GM12878 (cell line): ENCODE measurements around the gene CFP. TPM values are rescaled to one million over a fixed set of nuclear protein-coding genes. Genes with fewer than 3 reads are reported as not detected.

ENCODE experiments used
- ATAC-seq: fragments of 200-7000 bp; cut with Tn5 transposase; 3 replicates; pipeline ENCODE4 v1.9.1; 2020; ENCODE audit warnings: mild to moderate bottlenecking, moderate library complexity
- BruUV-seq: library from RNA; stranded (reverse); fragments of 400-500 nt; replicated peaks from 2 replicates; lab custom pipeline; 2021; lab: Mats Ljungman, UMichigan
- CTCF ChIA-PET: fragments of 300-600 bp; sonication (Branson Sonifier 250); formaldehyde crosslinking; extraction: SDS; loops from one replicate; lab custom pipeline; 2021; ENCODE audit warnings: inconsistent platforms; lab: Yijun Ruan, JAX
- POLR2A ChIA-PET: fragments of 350-600 bp; formaldehyde crosslinking; extraction: SDS; loops from one replicate; lab custom pipeline; 2021; ENCODE audit warnings: inconsistent platforms; lab: Charles Lee
- RAD21 ChIA-PET: fragments of 300-600 bp; sonication (Branson Sonifier 250); formaldehyde crosslinking; loops from one replicate; lab custom pipeline; 2023; ENCODE audit warnings: antibody characterized with exemption; ENCODE audit not compliant: unreplicated experiment; lab: Charles Lee
- SMC1A ChIA-PET: fragments of 300-600 bp; sonication (Branson Sonifier 250); formaldehyde crosslinking; loops from one replicate; lab custom pipeline; 2023; ENCODE audit not compliant: unreplicated experiment, uncharacterized antibody; lab: Charles Lee
- DNase-seq: peaks from one replicate; pipeline ENCODE4 v3.0.0-alpha.2; 2011; ENCODE audit warnings: low read depth, low spot score
- FAIRE-seq: peaks from 3 replicates; lab custom pipeline; 2011; peaks lifted over from hg19 to GRCh38; lab: Jason Lieb, UNC
- H2AFZ ChIP-seq: 2 replicates; pipeline ENCODE4 v1.6.0; 2011; ENCODE audit warnings: low read depth, low read length, control low read depth; ENCODE audit not compliant: control insufficient read depth
- H3K27ac ChIP-seq: 2 replicates; pipeline ENCODE4 v1.5.1; 2011; ENCODE audit warnings: control low read depth; ENCODE audit not compliant: control insufficient read depth, insufficient read depth
- H3K27me3 ChIP-seq, 2 experiments: replicated peaks in 1 of 2; 2 replicates each; pipeline versions ENCODE4 v1.6.0 to v1.6.1; 2011; ENCODE audit warnings: low read length in 1 of 2; ENCODE audit not compliant: control insufficient read depth in 2 of 2, insufficient read depth in 2 of 2
- H3K36me3 ChIP-seq, 2 experiments: 2 replicates each; pipeline ENCODE4 v1.5.1; 2011; ENCODE audit warnings: low read length in 1 of 2; ENCODE audit not compliant: control insufficient read depth in 2 of 2, insufficient read depth in 2 of 2
- H3K4me1 ChIP-seq: 2 replicates; pipeline ENCODE4 v1.6.1; 2011; ENCODE audit warnings: mild to moderate bottlenecking, low read length, moderate library complexity, mixed read lengths; ENCODE audit not compliant: control insufficient read depth, insufficient read depth
- H3K4me2 ChIP-seq: 2 replicates; pipeline ENCODE4 v1.6.0; 2011; ENCODE audit warnings: control low read depth; ENCODE audit not compliant: control insufficient read depth, insufficient read depth
- H3K4me3 ChIP-seq: fragments of 200-600 bp; sonication (generic); 2 replicates; pipeline ENCODE4 v1.5.1; 2016
- H3K79me2 ChIP-seq: 2 replicates; pipeline ENCODE4 v1.6.0; 2011; ENCODE audit warnings: low read length; ENCODE audit not compliant: control insufficient read depth, insufficient read depth
- H3K9ac ChIP-seq: 2 replicates; pipeline ENCODE4 v1.8.0; 2011; ENCODE audit warnings: low read length, control low read depth, mixed read lengths; ENCODE audit not compliant: control insufficient read depth, insufficient read depth
- H3K9me3 ChIP-seq: replicated peaks from 3 replicates; pipeline ENCODE4 v1.5.1; 2011; ENCODE audit warnings: mild to moderate bottlenecking, low read length; ENCODE audit not compliant: control insufficient read depth, insufficient read depth
- H4K20me1 ChIP-seq: 2 replicates; pipeline ENCODE4 v1.6.0; 2011; ENCODE audit not compliant: control insufficient read depth, insufficient read depth
- ETV6 ChIP-seq, 2 experiments: fragments of 450-650 bp in 1 of 2; IDR thresholded peaks in 1 of 2; conservative IDR thresholded peaks in 1 of 2; 2 replicates each; pipeline ENCODE4 v1.6.1; 2014; ENCODE audit warnings: antibody characterized with exemption in 1 of 2, borderline replicate concordance in 1 of 2, low read depth in 1 of 2, mild to moderate bottlenecking in 1 of 2, moderate library complexity in 1 of 2
- IKZF1 ChIP-seq: fragments of 450-650 bp; conservative IDR thresholded peaks from 2 replicates; pipeline ENCODE4 v1.6.1; 2017; ENCODE audit warnings: antibody characterized with exemption, mild to moderate bottlenecking
- POLR2AphosphoS2 ChIP-seq: IDR thresholded peaks from 2 replicates; pipeline ENCODE4 v1.6.1; 2011; ENCODE audit warnings: low read depth, mild to moderate bottlenecking, low read length, improper control_type of control experiment, moderate library complexity
- WGBS: methylation state at CpG from one replicate; pipeline ENCODE4 v1.1.6; 2016; ENCODE audit warnings: low lambda C conversion rate; ENCODE audit not compliant: insufficient replicate concordance, insufficient coverage; ENCODE audit errors: missing lambda C conversion rate; 5-methylcytosine and 5-hydroxymethylcytosine counted together
- in situ Hi-C: fragments of 300-500 bp; cut with MboI; formaldehyde crosslinking; loops from 9 replicates; pipeline ENCODE4 v1.14.3; 2018; ENCODE audit warnings: mixed read lengths
- intact Hi-C: fragments of 100-400 bp; cut with micrococcal nuclease; formaldehyde crosslinking; loops from one replicate; pipeline ENCODE4 v1.14.2; 2022; ENCODE audit not compliant: unreplicated experiment
- polyA plus RNA-seq, 11 experiments: library from polyadenylated mRNA; depleted of rRNA in 4 of 11; unstranded in 6 of 11; stranded (reverse) in 5 of 11; fragments of >200 nt; fragmentation: Nextera tagmentation in 4 of 11; fragmentation: Illumina TruSeq in 1 of 11; extraction: Ambion mirVana in 4 of 11; extraction: Trizol in 1 of 11; gene quantifications; 1 replicate in 1 of 11; 2 replicates in 10 of 11; pipeline versions ENCODE4 v1.2.1 to v1.2.3, GENCODE V29; 2011 to 2016; ENCODE audit warnings: inconsistent platforms in 2 of 11, missing spikeins in 2 of 11, low read depth in 1 of 11
- total RNA-seq, 4 experiments: library from RNA; depleted of rRNA in 3 of 4; stranded (reverse); fragments of >200 nt in 3 of 4; fragmentation: Illumina TruSeq in 1 of 4; extraction: Trizol in 1 of 4; gene quantifications; 2 replicates each; pipeline versions ENCODE4 v1.2.1 to v1.2.3, GENCODE V29; 2013 to 2021
- TF ChIP-seq, protein P1 (sequence below): fragments of 450-650 bp; IDR thresholded peaks from 2 replicates; pipeline ENCODE4 v1.6.1; 2016; ENCODE audit warnings: mild to moderate bottlenecking
- TF ChIP-seq, protein P2 (sequence below): fragments of 450-650 bp; IDR thresholded peaks from 2 replicates; pipeline ENCODE4 v1.6.1; 2016; ENCODE audit warnings: mild to moderate bottlenecking, moderate library complexity, borderline replicate concordance

Gene CFP
- total and polyA plus RNA-seq, 10 of the 15 experiments (the other 5 are each of a cell fraction or from before 2014, with no cell fraction given) = 0.72 to 10.1 (median 2.8) TPM

DNA sequence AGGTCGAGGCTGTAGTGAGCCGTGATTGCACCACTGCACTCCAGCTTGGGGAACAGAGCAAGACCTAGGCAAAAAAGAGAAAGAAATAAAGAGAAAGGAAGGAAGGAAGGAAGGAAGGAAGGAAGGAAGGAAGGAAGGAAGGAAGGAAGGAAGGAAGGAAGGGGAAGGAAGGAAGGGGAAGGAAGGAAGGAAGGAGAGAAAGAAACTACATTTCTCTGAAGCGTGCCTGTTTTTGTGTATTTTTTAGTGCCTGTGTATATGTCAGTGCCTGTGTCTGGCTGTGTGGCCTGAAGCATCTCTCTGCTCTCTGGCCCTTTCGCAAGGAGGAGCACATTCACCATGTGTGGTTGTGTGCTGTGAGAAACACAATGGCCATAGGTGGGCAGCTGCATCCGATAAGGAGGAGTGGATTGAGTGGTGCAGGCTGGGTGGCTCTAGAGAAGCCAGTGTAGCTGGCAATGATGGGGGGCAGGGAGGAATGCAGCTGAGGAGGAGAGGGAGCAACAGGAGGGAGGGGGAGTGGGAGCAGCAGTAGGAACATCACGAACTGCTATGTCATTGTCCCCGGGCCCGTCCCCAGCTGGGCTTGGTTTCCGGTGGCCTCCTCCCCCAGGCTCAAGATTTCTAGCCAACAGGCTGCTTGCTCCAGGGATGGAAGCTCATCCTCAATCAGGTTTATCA, 21.5 kb downstream of the CFP start:
- intact Hi-C loops (no loop called here), in situ Hi-C loops (no loop called here)
- no peaks in the 10 kb centered on the region for H3K9me3 ChIP-seq
- BruUV-seq = no TSS peak
- no peak overlapping the region for H2AFZ ChIP-seq
- no peak for ATAC-seq
- no peaks in the 10 kb centered on the region for H3K36me3 ChIP-seq
- H3K4me1 ChIP-seq = no peaks in the 10 kb centered on the region
- TF ChIP-seq, protein P1, sequence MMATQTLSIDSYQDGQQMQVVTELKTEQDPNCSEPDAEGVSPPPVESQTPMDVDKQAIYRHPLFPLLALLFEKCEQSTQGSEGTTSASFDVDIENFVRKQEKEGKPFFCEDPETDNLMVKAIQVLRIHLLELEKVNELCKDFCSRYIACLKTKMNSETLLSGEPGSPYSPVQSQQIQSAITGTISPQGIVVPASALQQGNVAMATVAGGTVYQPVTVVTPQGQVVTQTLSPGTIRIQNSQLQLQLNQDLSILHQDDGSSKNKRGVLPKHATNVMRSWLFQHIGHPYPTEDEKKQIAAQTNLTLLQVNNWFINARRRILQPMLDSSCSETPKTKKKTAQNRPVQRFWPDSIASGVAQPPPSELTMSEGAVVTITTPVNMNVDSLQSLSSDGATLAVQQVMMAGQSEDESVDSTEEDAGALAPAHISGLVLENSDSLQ = no peak
- no peak for TF ChIP-seq POLR2AphosphoS2
- TF ChIP-seq, protein P2, sequence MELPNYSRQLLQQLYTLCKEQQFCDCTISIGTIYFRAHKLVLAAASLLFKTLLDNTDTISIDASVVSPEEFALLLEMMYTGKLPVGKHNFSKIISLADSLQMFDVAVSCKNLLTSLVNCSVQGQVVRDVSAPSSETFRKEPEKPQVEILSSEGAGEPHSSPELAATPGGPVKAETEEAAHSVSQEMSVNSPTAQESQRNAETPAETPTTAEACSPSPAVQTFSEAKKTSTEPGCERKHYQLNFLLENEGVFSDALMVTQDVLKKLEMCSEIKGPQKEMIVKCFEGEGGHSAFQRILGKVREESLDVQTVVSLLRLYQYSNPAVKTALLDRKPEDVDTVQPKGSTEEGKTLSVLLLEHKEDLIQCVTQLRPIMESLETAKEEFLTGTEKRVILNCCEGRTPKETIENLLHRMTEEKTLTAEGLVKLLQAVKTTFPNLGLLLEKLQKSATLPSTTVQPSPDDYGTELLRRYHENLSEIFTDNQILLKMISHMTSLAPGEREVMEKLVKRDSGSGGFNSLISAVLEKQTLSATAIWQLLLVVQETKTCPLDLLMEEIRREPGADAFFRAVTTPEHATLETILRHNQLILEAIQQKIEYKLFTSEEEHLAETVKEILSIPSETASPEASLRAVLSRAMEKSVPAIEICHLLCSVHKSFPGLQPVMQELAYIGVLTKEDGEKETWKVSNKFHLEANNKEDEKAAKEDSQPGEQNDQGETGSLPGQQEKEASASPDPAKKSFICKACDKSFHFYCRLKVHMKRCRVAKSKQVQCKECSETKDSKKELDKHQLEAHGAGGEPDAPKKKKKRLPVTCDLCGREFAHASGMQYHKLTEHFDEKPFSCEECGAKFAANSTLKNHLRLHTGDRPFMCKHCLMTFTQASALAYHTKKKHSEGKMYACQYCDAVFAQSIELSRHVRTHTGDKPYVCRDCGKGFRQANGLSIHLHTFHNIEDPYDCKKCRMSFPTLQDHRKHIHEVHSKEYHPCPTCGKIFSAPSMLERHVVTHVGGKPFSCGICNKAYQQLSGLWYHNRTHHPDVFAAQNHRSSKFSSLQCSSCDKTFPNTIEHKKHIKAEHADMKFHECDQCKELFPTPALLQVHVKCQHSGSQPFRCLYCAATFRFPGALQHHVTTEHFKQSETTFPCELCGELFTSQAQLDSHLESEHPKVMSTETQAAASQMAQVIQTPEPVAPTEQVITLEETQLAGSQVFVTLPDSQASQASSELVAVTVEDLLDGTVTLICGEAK = no peak
- TF ChIP-seq IKZF1 = no peak
- TF ChIP-seq ETV6 (conservative IDR thresholded peaks at IDR 0.05 in 1 of 2, IDR thresholded peaks at IDR 0.05 in 1 of 2; ENCODE audit: borderline replicate concordance in 1 of 2, low read depth in 1 of 2) = peak in 1 of 2 experiments; percentile 45; a peak in 1 of 4 replicates
- FAIRE-seq = no peak
- ChIA-PET POLR2A (interaction anchor here (0.5 kb wide), 1 partner anchor 336 kb away, joined by 5 read pairs; no protein-coding TSS in a partner anchor), RAD21 (no interaction called here), CTCF (no interaction called here), SMC1A (no interaction called here)
- no peaks in the 10 kb centered on the region for H4K20me1 ChIP-seq
- H3K4me2 ChIP-seq = no peak overlapping the region
- no peak overlapping the region for H3K9ac ChIP-seq
- no peak overlapping the region for H3K27ac ChIP-seq
- H3K79me2 ChIP-seq = no peaks in the 10 kb centered on the region
- WGBS = 47% methylated on average over 9 of the region's 9 CpGs
- no peak overlapping the region for H3K4me3 ChIP-seq
- DNase-seq = no peak
- no peaks in the 10 kb centered on the region for H3K27me3 ChIP-seq
